Measurements from ENCODE around the gene STK26.
"Not testable (repeated sequence)": the region's sequence is repeated elsewhere in the genome, so short reads cannot be mapped to it uniquely, and the experiment has no call there.

STK26 gene

DNA sequence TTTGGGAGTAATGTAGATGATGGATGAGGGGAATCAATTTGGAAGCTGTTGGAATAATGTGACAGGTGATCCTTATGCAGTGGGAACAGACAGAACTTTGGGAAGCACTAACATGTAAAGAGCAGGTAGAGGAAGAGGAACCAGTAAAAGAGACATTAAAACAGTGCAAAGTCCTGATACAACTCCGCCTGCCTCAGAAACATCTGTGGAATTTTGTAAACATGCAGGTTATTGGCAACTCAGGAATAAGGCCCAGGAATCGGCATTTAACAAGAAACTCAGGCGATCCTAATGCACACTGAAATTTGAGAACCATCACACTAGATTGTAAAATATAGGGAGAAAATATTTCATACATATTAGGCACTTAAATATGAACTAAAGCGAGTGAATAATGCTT, 75.6 kb downstream of the STK26 start:
- DNase-seq, result not testable (repeated sequence)

DNA sequence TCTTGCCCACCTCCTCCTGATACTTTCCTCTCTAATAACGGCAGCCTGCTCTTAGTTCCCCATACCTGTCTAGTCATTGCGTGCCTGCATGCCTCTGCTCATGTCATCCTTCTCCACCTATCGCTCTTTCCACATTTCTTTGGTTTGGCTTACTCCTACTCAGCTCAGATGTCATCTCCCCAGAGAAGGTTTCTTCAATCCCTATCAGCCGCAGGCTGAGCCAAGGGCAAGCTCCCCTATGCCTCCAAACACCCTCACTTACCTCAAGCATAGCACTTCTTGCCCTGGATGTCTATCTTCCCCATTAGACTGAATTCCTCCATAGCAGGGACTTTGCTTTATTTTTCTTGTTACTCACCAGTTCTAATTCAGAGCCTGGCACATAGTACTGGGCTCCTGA, 78.1 kb downstream of the STK26 start:
- DNase-seq, result no peak

- no peak for DNase-seq
Observed at GRCh38 chrX:132101799-132102198, 78.7 kb downstream of the STK26 start.

- DNase-seq, result no peak
Observed at GRCh38 chrX:132107291-132107690, 84.2 kb downstream of the STK26 start.

DNA sequence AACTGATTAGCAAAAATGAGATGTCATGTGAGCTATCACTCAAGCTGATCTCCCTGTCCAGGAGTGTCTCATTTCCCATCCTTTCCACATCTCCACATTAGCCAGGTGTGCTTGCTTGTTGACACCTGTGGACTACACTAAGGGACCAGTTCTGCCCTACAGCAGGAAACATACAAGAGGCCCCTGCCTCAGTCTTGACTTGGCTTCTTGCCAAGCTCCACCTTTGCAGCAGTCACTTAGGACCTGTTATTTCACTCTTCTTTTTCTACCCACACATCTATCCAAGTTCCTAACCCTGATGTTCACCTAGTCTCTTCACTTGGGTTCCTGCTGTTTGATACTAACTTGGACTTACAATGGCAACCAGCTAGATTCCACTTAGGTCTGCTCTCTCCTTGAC, 91.5 kb downstream of the STK26 start:
- no peak for DNase-seq

DNA sequence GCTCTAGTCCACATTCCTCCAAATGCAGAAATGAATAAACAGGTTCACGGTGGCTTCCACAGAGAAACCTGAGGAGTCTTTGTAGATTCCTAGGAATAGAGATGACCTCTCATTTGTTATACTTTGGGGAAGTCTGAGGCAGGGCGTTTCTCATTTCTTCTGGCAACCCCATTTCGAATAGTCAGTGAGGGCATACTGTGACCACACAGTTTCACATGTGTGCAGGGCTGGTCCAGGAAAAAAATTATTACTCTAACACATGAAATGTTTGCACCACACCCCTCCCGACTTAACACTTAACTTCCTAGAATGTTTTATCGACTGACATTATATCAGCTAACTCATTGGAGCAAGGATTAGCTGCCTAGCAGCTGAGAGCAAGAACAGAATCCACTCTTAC, 92.7 kb downstream of the STK26 start:
- no peak for DNase-seq

DNA sequence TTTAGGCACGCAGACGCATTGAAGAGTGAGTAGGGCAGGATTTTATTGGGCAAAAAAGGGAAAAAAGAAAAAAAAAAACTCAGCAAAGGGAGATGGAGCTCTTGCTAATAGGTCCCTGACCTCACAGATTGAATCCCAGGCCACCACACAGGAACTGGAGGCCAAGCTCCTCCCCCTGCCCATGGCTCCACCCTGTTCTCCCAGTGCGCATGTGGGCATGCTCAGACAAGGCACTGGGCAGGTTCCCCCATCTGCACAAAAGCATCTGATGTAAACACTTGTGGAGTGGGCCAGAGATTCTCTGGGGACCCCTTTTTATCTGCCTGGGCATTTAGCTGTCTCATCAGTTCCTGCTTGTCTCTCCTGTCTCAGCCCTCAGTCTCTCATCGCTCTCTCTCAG, 95.3 kb downstream of the STK26 start:
- DNase-seq, result no peak

- DNase-seq, result no peak
Observed at GRCh38 chrX:132119283-132119682, 96.2 kb downstream of the STK26 start.

- no peak for DNase-seq
Observed at GRCh38 chrX:132119821-132120515, 96.9 kb downstream of the STK26 start.

GRCh38 chrX:132120913-132121312, 97.8 kb downstream of the STK26 start:
- no peak for DNase-seq
